HG02623 (cell line): ENCODE data around the gene PIGL.
"Not testable (repeated sequence)": the region's sequence is repeated elsewhere in the genome, so short reads cannot be mapped to it uniquely, and the experiment has no call there.

Source experiments
- ATAC-seq: cut with Tn5 transposase; IDR thresholded peaks from one replicate; pipeline ENCODE4 v1.9.1; 2021; ENCODE audit warnings: moderate library complexity; ENCODE audit not compliant: unreplicated experiment

PIGL gene

DNA sequence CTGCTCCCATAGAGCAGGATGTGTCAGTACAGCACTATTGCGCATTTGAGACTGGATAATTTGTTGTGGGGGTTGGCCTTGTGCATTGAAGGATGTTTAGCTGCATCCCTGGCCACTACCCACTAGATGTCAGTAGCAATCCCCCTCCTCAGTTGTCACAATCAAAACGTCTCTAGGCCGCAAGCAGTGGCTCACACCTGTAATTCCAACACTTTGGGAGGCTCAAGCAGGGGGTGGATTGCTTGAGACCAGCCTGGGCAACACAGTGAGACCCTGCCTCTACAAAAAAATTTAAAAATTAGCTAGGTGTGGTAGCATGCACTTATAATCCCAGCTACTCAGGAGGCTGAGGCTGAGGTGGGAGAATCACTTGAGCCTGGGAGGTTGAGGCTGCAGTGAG, 87.8 kb downstream of the PIGL start:
- no peak for ATAC-seq

DNA sequence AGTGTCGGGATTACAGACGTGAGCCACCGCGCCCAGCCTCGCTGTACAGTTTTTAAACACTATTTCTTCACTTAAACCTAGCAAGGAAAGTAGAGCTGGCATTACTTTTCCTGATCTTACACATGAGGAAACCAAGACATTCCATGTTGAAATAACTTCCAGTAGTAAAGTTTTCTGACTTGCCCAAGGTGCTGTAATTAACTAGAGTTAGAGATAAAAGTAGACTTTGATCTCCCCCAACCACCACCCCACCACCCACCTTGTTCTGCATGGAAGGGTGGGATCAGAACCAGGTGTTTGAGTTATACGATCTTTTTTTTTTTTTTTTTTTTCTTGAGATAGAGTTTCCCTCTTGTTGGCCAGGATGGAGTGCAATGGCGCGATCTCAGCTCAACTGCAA, 89.2 kb downstream of the PIGL start:
- no peak for ATAC-seq

DNA sequence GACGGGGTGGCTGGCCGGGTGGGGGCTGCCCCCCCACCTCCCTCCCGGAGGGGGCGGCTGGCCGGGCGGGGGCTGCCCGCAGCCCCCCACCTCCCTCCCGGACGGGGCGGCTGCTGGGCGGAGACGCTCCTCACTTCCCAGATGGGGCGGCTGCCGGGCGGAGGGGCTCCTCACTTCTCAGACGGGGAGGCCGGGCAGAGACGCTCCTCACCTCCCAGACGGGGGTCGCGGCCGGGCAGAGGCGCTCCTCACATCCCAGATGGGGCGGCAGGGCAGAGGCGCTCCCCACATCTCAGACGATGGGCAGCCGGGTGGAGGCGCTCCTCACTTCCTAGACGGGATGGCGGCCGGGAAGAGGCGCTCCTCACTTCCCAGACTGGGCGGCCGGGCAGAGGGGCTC, 95.1 kb downstream of the PIGL start:
- not testable (repeated sequence) for ATAC-seq

DNA sequence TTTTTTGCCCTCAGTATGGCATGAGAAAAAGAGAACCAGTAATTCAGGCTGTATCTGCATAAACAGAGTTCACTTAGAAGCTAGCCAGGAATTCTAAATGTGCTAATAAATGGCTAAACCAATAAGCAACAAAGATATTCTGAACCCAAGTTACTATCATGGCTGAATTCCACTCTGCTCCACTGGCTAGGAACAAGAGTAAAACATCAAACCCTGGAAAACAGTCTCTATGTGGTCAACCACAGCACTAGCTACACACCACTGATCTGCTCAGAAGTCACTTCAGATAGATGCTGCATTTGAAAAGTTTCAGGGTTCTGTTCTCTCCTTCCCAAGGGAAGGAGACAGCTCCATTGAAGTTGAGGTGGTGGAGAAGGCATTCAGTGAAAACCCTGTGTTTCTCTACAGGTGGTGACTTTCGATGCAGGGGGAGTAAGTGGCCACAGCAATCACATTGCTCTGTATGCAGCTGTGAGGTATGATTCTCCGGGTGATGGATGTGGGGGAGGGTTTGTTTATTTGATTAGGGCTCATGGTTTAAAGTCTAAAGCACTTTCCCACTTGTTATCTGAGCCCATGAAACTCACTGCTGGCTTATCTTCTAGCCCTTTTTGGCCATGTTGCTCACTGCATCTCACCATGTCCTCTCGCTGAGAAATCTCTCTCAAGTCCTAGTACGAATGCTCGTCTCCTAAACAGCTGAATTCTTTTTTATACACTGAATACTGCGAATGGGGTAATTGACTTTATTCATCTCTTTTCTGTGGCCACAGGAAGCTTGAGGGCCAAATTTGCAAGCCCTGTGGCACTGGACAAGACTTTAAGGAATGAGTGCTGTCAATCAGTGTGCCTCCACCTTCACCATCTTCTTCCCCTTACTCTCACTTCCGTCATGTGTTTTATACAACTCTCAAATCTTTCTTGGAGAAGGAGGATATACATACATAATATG, 96.4 kb downstream of the PIGL start:
- ATAC-seq: no peak

DNA sequence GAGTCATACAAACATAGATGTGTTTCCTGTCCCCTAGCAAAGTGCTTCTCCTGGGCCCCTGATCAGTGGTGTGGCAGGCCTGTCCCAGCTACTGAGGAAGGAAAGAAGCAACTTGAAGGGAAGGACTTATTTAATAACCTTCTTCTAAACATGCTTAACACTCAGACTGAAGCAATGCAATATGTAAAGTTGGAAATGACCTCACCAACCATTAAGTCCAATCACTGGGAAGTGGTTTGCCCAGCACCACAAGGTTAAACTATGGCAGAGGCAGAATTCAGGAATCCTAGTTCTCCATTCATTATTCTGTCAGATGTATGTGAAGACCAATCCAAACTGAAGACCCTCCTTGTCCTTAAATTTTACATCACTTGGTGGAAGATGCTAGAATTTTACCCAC, 97.2 kb downstream of the PIGL start:
- no peak for ATAC-seq

DNA sequence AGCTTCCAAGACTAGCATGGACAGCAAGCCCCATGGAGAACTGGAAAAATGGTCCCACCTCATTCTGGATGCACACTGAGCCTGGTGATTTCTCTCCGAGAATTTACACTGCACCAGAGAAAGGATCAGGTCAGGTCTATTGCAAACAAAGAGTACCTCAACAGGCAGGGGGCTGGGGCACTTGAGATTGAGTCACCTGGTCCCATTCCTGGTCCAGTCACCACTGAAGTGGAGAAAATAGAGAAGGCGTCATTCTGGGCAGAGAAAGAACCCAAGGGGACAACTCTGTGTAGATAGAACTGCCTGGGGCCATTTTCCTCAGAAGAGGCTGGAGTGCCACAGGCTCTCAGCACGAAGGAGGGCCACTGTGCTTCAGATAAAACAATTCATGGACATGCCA, 97.8 kb downstream of the PIGL start:
- ATAC-seq: no peak

DNA sequence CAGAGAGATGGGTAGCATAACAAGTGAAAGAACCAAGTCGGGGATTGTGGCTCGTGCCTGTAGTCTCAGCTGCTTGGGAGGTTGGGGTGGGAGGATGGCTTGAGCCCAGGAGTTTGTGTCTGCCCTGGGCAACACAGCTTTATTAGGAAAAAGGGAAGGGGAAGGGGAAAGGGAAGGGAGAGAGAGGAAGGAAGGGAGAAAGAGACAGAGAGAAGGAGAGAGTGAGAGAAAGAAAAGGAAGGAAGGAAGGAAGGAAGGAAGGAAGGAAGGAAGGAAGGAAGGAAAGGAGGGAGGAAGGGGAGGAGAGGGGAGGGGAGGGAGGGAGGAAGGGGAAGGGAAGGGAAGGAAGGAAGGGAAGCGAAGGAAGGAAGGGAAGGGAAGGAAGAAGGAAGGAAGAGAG, 103.0 kb downstream of the PIGL start:
- ATAC-seq: no peak

DNA sequence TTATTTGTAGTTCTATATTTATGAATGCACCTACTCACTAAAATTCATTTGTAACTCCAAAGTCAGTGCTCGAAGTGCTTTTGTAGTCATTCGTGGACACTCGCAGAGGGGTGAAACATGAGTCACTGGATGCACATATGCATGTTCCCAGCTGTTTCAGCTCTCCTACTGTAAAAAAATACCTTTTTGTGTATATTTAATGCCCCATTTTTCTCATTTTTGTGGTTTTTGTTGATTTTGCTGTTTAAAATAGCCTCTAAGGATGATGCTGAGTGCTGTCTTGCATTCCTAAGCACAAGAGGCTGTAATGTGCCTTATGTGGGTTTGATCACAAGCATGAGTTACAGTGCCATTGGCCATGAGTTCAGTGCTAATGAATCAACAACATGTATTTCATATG, 105.6 kb downstream of the PIGL start:
- ATAC-seq: no peak

DNA sequence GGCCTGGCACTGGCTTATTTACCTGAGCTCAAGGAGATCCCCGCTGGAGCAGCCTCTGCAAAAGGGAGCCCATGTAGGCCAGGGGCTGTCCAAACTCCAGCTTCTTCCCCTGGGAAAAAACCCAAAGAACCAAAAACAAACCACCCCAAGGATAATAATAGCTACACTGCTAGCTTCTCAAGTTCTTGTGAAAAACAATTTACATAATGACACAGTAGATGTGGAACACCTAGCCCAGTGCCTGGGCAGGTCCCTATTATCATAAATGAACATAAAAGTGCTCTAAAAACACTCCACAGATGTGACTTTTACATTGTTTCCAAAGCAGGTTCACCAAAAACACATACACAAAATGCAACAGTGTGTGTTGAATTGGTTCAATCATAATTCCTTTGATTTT, 109.0 kb downstream of the PIGL start:
- ATAC-seq: no peak

DNA sequence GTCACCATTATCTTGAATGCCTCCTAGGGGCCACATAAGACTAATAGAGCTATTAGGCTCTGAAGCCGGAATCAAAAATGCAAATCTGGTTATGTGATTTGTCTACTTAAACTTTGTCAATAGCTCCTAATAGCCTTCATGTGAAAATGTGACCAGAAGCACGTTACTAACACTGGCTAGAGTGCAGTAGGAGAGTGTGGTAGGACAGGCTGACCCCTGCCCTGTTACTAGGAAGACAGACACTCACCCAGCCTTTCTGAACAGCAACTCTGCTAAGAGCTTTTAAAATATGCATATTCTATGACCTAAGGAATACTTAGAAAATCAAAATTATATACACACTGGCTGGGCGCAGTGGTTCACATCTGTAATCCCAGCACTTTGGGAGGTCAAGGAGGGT, 110.0 kb downstream of the PIGL start:
- no peak for ATAC-seq

DNA sequence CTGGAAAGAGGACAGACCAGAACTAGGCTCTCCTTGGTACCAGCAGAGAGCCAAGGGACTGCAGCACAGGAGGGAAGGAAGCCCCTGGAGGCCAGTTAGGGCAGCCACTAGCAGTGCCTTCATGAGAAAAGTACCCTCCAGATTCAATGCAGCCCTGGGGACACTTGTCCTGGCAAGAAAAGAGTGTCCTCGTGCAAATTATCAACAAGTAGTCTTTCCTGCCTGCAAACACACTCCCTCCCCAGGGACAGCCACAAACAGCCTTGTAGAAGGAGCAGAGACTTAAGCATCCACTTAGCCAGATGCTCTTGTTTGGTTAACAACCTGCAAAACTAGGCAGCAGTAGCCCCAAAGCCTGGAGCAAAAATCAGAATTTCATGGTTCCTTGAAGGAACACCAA, 112.0 kb downstream of the PIGL start:
- ATAC-seq: no peak

DNA sequence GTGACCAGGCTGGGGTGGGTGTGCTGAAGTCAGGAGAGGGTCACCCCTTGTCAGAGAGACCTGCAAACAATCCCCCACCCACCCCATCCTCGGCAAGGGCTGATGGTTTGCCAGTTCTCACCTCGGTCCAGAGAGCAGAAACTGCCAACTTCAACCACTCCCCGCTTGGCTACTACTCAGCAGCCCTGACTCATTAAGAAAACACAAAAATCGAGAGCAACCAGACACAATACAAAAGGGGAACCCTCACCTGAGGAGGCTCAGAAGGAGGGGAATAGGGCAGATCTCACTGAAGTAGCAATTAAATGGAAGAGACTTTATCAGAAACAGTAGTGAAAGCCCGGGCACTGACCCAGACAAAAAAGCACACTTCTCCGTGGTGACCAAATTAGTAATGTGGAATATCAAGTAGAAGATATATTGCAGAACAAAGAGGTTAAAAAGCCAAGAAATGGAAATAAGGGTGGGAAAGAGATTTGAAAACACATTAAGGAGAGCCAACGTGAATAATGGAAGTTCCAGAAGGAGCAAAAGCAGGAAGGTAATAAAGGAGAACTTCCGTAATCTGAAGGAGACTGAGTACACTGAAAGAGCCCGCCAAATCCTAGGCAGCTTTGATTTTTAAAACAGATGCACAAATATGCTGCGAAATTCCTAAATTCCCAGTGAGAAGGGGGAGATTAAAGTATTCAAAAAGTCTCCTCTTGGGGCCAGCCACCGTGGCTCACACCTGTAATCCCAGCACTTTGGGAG, 112.7 kb downstream of the PIGL start:
- ATAC-seq: no peak

DNA sequence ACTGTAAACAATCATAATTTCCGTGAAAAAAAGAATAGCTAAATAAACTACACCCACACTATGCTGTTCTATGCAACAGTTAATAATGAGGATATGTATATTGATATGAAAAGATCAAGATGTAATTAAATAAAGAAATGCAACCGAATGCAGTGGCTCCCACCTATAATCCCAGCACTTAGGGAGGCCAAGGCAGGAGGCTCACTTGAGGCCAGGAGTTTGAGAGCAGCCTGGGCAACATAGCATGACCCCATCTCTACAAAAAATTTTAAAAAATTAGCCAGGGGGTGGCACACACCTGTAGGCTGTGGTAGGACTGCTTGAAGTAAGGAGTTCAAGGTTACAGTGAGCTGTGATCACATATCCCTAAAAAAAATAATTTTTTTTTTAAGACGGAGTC, 121.4 kb downstream of the PIGL start:
- no peak for ATAC-seq

DNA sequence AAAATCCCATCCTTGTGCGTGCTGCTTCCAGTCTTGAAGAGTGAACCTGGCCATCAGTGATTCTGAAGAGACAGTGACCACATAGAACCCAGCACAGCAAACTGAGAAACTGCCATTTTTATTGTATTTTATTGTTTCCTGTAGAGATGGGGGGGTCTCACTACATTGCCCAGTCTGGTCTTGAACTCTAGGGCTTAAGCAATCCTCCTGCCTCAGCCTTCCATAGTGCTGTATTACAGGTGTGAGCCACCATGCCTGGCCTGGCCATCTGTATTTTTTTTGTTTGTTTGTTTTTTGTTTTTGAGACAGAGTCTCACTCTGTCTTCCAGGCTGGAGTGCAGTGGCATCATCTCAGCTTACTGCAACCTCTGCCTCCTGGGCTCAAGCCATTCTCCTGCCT, 122.4 kb downstream of the PIGL start:
- ATAC-seq: no peak

DNA sequence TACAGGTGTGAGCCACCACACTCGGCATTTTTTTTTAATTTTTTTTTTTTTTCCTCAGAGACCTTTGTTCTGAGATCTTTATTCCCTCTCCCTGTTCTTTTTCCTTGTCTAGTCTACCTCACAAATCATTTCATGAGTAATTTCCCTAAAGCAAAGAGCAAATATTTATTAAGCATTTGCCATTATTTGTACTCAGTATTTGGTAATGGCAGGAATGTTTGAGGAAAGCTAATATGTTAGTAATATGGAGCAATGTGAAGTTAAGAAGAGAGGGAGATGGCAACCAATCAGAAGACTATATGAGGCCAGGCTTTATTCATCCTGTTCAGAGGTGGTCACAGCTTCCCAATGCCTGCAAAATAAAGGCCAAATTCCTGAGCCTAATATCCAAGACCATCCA, 122.9 kb downstream of the PIGL start:
- no peak for ATAC-seq

DNA sequence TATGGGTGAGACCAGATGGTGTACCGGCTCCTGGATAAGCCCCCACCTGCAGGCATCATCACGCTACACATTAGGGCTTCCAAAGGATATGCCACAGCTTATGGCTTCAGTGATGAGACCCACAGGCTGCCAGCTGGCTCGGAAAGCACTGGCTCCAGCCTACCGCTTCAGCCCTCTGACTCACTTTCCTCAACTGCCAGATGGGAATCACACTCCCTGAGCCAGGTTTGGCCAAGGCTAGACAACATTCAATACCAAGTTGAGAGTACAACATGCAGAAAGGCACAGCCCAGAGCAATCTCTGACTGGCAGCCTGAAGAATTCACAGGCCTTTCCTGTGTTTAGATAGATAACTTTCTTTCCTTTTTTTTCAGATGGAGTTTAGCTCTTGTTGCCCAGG, 126.0 kb downstream of the PIGL start:
- ATAC-seq: no peak

DNA sequence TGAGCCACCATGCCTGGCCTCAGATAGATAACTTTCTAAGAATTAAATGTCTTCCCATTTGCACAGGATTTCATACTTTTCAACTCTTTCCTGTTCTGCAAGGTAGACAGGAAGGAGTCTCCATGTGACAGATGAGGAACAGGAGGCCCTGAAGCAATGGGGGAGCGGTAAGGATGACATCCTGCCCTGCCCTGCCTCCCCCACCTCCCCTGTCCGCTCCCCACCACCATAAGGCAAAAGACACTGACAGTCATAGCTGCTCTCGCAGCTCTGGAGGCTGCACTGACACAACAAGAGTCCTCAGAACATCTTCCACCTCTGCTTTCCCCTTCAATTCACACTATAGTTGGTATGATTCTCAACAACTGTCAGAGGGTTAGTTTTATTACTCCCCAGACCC, 126.6 kb downstream of the PIGL start:
- ATAC-seq: no peak

DNA sequence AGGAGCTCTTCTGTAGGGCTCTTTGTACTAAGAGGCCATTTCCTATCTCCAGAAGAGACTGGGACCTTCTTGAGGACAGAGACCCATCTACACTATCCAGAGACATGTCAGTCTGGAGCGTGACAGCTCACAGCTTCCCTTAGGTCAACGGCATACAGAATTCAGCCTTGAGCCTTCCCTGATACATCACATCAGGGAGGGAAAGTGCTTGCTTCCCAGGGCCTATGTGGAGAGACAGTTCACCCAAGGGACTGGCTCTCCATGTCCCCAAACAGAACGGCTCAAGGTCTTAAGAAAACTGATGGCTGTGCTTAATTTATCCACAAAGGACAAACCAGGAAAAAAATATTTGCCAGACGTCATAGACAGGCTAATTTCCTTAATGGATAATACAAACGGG, 128.6 kb downstream of the PIGL start:
- ATAC-seq: no peak

DNA sequence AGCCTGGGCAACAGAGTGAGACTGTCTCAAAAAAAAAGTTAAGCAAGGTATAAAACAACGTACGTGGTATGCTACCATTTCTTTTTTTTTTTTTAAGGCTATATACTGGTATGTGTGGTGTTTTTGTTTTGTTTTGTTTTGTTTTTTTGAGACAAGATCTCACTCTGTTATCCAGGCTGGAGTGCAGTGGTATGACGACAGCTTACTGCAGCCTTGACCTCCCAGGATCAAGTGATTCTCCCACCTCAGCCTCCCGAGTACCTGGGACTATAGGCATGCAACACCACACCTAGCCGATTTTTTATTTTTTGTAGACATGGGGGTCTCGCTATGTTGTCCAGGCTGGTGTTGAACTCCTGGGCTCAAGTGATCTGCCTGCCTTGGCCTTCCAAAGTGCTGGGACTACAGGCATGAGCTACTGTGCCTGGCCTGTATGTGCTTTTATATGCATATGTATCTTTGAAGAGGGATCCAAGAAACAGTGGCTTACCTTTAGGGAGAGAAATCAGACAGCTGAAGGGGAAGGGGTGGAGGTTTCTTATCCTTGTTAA, 129.8 kb downstream of the PIGL start:
- ATAC-seq: no peak

DNA sequence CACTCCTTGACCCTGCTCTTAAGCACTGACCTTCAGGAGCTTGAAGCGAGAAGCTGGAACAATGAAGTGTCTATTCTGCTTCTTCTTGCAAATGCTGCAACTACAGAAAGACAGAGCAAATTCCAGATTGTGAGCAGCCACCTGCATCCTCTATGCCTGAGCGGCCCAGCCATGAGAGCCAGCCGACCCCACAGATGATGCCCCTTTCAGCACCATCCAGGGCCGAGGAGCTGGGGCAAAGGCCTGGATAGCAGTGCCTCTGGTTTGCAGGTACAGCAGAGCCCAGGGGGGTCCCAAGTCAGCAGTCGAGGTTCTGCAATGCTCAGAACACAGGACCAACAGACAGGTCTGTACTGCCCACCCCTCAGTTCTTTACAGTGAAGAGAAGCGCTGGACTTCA, 131.6 kb downstream of the PIGL start:
- no peak for ATAC-seq

DNA sequence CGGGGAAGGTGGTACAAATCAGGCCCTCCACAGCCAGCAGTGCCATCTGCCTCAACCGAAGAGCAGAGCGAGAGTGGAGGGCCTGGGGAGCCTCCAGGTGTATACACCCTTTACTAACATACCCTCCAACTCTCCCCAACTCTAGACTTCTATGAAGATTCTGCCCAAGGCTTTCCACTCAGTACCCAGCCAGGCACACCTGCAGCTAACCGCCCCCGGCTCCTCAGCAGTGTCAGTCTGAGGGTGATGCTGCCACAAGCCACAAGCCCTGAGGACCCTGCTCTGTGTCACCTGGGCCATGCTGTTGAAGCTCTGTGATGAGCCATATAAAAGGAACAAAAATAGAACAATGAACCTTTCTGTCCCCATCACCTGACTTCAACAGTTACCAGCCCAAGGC, 132.4 kb downstream of the PIGL start:
- no peak for ATAC-seq

DNA sequence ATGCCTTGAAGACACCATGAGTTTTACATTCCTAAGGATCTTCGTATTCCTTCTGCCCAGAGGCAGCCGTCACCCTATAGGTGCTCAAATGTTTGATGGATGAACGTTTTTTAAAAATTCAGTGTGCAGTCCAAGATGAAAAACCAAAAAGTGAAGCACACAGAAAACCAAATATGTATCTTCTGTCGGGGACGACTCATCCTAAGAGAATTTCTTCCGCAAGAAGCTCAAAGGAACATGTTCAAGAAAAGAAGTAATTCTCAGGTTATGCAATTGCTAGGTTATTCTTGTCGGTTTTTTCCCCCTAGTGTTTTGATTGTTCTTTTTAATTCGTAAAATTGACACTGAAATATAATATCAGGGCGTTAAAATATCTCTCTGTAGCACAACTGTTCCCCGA, 134.8 kb downstream of the PIGL start:
- no peak for ATAC-seq
